Endothelial cell of umbilical vein (primary cell): ENCODE data around the gene FAM114A1.

Source experiments
- EZH2 ChIP-seq: IDR thresholded peaks from 2 replicates; pipeline ENCODE4 v1.6.1; 2012; ENCODE audit warnings: borderline replicate concordance, low read depth, mild to moderate bottlenecking, moderate library complexity, low read length, inconsistent platforms; ENCODE audit not compliant: severe bottlenecking
- POLR2A ChIP-seq: IDR thresholded peaks from 2 replicates; pipeline ENCODE4 v1.6.1; 2012; ENCODE audit warnings: low read depth, mild to moderate bottlenecking, control low read depth, low read length
- TF ChIP-seq, protein P1 (sequence below), 2 donors: IDR thresholded peaks; 1 replicate in 1 of 2; 2 replicates in 1 of 2; pipeline ENCODE4 v1.5.1; 2011; ENCODE audit warnings: low read length in 2 of 2, mild to moderate bottlenecking in 2 of 2, moderate library complexity in 2 of 2, control low read depth in 1 of 2, inconsistent platforms in 1 of 2, low read depth in 1 of 2; ENCODE audit not compliant: insufficient read depth in 1 of 2; ENCODE audit errors: extremely low read depth in 1 of 2

DNA sequence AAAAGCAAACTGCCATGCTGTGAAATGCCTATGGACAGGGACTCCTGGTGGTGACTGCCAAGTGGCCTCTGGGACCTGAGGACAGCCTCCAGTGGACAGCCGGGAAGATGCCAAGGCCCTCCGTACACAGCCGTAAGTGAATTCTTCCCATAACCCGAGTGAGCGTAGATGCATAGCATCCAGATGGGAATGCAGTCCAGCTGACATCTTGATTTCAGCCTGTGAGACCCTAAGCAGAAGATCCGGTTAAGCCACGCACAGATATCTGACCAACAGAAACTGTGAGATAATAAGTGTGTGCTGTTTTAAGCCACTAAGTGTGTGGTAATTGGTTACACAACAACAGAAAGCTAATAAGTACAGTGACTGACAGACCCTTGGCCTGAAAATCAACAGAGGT is 108.7 kb downstream of the FAM114A1 start:
- TF ChIP-seq, protein P1, sequence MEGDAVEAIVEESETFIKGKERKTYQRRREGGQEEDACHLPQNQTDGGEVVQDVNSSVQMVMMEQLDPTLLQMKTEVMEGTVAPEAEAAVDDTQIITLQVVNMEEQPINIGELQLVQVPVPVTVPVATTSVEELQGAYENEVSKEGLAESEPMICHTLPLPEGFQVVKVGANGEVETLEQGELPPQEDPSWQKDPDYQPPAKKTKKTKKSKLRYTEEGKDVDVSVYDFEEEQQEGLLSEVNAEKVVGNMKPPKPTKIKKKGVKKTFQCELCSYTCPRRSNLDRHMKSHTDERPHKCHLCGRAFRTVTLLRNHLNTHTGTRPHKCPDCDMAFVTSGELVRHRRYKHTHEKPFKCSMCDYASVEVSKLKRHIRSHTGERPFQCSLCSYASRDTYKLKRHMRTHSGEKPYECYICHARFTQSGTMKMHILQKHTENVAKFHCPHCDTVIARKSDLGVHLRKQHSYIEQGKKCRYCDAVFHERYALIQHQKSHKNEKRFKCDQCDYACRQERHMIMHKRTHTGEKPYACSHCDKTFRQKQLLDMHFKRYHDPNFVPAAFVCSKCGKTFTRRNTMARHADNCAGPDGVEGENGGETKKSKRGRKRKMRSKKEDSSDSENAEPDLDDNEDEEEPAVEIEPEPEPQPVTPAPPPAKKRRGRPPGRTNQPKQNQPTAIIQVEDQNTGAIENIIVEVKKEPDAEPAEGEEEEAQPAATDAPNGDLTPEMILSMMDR (IDR thresholded peaks at IDR 0.05; ENCODE audit: extremely low read depth in 1 of 2, insufficient read depth in 1 of 2, low read depth in 1 of 2, low read length in 2 of 2): no peak
- no peak for TF ChIP-seq EZH2
- TF ChIP-seq POLR2A: no peak
